GM18868 (cell line): ENCODE results near the gene ARHGAP18.

Experiments used
- ATAC-seq: cut with Tn5 transposase; IDR thresholded peaks from one replicate; pipeline ENCODE4 v1.9.1; 2021; ENCODE audit warnings: mild to moderate bottlenecking, moderate library complexity; ENCODE audit not compliant: unreplicated experiment

Gene ARHGAP18

GRCh38 chr6:129624488-129624887, 85.5 kb downstream of the ARHGAP18 start:
- ATAC-seq = no peak

- ATAC-seq = peak; percentile 68
Observed at GRCh38 chr6:129623008-129623732, 86.8 kb downstream of the ARHGAP18 start.

DNA sequence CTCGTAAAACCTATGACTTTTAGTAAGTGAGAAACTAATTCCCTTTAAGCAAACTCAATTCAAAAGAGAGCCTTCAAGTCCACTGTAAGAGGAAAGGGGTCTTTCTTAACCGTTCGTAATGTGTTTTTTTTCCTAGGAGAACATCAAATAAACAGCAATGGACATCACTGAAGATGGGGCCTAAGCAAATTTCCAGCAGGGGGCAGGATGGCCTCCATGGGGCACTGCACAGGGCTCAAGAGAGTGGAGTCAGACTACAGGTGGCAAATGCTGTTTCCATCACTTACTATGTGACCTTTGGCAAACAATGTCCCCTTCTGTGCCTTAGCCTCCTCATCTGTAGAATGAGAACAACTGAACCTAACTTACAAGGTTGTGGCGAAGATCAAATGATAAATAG, 88.7 kb downstream of the ARHGAP18 start:
- no peak for ATAC-seq

GRCh38 chr6:129620234-129620610, 89.8 kb downstream of the ARHGAP18 start:
- ATAC-seq = no peak

GRCh38 chr6:129619579-129620233, 90.3 kb downstream of the ARHGAP18 start:
- no peak for ATAC-seq

DNA sequence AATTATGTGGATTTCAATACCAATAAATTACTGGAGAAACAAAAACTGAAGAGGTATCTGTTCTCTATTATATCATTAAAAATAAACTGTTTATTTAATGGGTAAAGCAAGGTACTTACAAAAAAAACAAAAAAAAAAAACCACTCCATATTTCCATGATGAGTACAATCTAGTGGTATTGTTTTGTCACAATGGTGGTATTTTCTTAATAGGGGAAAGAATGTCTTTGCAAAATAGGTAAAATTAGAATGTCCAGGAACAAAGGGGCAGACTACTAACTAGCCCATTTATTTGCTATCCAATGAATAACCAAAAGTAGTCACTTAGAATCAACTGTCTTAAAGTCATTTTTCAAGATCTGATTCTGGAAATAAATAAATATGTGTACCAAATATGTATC, 92.0 kb downstream of the ARHGAP18 start:
- ATAC-seq = no peak

DNA sequence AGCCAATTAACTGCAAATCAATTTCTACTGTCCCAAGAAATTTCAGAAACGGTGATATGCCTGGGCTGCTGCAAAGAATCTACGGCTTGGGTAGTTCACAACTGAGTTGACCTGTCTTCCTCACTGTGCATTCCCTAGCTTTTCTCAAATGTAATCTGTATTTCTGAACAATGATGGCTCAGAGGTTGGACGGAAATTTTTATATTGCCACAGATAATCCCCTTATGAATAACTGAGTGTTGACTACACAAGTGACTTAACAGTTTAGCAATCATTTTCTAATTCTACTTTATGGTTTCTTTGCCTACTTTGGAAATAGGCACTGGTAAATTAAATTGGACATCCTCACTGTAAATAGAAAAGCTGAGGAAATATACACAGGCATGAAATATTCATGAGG, 94.5 kb downstream of the ARHGAP18 start:
- ATAC-seq = no peak

DNA sequence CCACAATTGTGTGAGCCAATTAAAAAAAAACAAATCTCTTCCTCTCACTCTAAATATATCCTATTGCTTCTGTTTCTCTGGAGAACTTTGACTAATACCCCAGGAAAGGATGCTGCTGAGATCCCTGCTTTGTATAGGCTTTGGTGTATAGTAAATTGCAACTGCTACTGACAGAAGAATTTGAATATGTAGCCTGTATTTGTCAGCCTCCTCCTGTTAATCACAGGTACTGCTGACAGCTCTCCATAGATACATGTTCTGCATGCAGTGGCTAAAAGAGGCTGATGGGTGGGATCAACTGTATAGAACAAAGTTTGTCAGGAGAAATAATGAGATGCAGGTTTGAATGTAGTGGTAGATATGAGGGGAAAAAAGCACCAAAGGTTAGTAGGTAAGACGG, 95.0 kb downstream of the ARHGAP18 start:
- ATAC-seq = no peak

DNA sequence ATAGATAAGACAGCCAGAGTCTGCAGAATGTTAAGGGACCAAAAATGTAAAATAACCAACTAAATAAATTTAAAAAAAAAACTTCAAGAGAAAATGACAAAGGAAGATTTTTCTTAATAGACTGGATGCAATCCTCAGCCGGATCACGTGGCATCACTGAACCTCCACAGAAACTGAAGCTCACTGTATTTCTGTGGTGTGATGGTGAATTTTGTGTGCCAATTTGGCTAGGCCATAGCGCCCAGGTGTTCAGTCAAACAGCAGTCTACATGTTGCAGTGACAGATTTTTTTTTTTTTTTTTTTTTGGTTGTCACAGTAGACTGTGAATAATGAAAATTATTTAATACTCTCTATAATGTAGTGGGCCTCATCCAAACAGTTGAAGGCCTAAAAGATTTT, 95.5 kb downstream of the ARHGAP18 start:
- ATAC-seq = no peak

GRCh38 chr6:129612440-129612839, 97.5 kb downstream of the ARHGAP18 start:
- ATAC-seq = no peak

DNA sequence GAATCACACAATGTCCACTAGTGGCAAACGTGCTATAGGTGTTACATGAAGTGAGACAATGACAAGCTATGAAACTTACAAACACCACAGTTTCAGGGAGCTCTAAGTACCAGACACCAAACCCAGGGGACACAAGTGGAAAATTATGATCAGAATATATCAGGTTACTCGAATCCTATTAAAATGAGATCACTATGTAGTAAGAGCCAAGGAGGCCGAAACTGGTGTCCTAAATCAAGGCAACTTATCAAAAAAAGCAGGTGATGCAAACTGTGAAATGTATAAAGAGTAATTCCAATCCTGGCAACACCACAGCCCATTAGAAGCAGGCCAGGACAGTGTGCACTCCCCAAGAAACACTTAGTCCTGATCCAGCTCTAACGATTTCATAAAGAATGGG, 100.3 kb downstream of the ARHGAP18 start:
- ATAC-seq = no peak

GRCh38 chr6:129608886-129609537, 101.0 kb downstream of the ARHGAP18 start:
- no peak for ATAC-seq

- peak; percentile 27 for ATAC-seq
Observed at GRCh38 chr6:129607581-129608186, 102.3 kb downstream of the ARHGAP18 start.

DNA sequence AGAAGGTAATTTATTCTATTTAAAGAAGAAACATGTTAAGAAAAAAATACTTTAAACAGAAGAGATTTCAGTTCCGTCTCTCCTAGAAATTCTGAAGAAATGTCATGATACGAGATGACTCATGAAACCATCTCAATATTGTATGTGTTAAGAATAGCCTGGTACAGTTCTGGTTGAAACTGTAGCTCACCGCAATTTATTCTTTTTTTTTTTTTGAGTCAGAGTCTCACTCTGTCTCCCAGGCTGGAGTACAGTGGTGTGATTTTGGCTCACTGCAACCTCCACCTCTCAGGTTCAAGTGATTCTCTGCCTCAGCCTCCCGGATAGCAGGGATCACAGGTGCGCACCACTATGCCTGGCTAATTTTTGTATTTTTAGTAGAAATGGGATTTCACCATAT, 103.3 kb downstream of the ARHGAP18 start:
- peak; percentile 90 for ATAC-seq

- ATAC-seq = no peak
Observed at GRCh38 chr6:129605967-129606366, 104.0 kb downstream of the ARHGAP18 start.

DNA sequence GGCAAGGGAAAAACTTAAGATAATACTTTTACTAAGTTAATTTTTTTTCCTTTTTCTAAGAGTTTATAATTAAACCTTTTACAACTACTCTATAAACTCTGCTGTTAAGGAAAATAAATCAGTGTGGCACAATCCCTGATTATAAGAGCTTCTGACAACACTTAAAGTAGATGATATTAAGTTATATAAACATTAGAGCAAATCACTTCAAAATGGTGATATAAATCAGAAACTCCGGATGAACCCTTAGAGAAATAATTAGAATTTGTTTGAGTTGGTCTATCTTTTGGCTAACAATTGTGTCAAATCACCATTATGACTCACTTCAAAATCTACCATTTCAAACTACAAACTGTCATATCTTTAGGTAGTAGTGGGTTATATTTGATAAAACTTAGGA, 104.9 kb downstream of the ARHGAP18 start:
- no peak for ATAC-seq

- ATAC-seq = no peak
Observed at GRCh38 chr6:129604321-129604720, 105.7 kb downstream of the ARHGAP18 start.

DNA sequence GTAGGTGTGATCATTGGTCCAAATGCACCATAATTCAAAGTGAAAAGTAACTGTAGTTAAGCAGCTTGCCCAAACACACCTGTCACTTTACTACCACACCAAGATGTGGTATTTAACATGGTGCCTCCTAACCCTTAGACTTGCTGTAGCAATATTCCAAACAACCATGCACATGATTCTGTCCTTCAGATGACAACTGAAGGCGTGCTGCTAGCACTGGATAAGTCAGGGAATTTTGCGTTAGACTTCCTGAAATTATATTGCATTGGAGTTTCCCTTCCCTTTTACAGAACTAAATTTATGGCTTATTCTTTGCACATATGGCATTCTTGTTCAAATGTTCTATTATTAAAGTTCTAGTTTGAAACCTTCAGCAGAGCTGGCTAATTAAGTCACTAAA, 106.2 kb downstream of the ARHGAP18 start:
- ATAC-seq = no peak

DNA sequence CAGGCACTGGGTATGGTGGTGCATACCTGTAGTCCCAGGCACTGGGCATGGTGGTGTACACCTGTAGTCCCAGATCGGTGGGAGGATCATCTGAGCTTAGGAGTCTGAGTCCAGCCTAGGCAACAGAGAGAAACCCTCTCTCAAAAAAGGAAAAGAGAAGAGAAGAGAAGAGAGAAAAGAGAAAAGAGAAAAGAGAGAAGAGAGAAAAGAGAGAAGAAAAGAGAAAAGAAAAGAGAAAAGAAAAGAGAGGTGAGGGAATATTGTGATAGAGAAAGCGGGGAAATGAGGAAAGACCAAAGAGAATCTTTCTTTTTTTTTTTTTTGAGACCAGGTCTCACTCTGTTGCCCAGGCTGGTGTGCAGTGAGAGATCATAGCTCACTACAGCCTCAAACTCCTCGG, 108.7 kb downstream of the ARHGAP18 start:
- ATAC-seq = no peak

DNA sequence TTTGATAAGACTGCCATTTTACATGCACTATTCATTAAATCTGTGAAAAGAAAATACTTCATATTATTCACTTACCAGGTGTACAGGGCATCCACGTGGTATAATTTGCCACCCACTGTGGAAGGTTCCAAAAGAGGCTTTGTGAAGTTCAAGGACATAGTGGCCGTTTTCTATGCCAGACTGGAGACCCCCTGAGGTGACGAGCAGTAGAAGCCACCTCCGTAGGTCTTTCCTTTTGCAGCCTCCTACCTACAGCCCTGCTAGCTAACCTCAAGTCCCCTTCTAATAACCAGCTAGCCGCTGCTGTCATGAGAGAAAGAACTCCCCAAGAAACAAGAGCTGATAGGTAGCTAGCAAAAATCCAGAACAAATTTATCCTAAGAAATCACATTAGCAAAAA, 110.5 kb downstream of the ARHGAP18 start:
- no peak for ATAC-seq

DNA sequence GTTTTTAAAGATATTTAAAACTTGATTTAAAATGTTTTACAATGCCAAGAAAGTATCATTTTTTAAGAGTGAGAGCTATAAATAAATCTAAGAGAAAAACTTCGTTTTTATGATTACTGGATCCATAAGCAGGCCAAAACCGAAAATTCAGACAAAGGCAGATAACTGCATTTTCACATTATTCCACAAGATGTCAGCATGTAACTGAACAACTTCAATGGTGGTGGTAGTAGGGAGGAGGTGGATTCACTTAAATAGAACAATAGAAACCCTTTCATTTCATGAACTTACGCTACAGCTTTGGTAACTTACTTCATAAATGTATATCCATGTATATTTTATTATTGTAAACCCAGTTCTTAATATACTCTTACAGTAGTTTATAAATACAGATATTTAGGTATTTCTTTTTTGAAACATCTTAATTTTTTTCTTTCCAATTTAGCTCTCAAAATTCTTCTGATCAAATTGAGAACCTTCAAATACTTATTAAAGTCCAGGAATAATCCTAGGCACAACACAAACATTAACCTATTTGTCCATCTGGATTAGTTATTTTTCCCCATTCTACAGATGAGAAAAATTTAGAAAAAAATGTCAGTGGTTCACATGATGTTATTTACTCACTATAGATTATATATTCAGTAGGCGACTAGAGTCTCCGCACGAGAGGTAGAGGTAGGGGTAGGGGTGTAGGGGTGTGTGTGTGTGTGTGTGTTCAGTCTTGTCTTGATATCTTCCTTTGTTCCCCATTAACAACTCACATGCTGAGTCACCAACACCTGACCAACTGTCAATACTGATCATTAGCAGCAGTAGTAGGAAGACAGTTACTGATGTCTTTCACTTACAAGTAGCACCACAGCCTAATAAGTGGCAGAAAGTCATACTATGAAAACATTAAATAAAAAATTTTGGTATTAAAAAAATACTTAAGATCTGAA, 111.5 kb downstream of the ARHGAP18 start:
- ATAC-seq = peak; percentile 56
